GM13977 (cell line): Measurements from ENCODE around the gene CALHM2.

Source experiments
- DNase-seq: peaks from one replicate; pipeline ENCODE4 v3.0.0; 2012; ENCODE audit warnings: low spot score
- in situ Hi-C: fragments of 300-500 bp; cut with MboI; formaldehyde crosslinking; loops from one replicate; pipeline ENCODE4 v1.12.0; 2022; ENCODE audit warnings: low sequenced_read_pairs, low pct_unique_long_range_greater_than_20kb, mixed read lengths, inconsistent platforms; ENCODE audit not compliant: unreplicated experiment
- TF ChIP-seq, protein P1 (sequence below): IDR thresholded peaks from 2 replicates; pipeline ENCODE4 v1.5.1; 2012; ENCODE audit warnings: mild to moderate bottlenecking, control low read depth; ENCODE audit not compliant: insufficient read depth; ENCODE audit errors: extremely low read depth, missing control alignments

CALHM2 gene

DNA sequence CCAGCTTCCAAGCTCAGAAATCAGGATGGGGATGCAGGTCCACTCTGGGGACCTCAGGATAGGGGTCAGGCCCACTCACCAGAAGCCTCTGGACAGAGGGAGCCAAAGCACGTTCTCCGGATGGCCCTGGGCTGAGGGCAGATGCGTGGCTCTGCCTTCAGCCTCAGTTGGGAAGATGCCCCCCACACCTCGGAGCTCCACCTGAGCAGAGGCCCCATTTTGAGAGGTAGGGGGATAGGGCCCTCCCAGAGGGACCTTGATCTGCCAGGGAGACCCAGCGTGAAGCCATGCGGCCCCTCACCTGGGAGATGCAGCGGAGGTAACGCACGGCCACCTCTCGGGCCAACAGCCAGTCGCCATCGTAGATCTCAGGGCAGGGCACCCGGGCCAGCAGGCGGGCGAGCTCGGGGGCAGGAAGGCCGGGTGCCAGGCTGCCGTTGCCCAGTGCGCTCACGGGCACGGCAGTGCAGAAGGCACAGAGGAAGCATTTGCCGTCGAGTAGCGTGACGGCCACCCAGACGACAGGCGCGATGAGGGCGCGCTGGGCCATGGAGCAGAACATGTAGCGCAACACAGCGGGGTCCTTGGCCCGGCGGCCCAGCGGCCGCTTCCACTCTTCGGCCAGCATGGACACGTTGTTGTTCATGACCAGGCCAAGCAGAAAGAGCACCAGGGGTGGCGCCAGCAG is 5.9 kb upstream of the CALHM2 start:
- in situ Hi-C loops = no loop called here
- TF ChIP-seq, protein P1, sequence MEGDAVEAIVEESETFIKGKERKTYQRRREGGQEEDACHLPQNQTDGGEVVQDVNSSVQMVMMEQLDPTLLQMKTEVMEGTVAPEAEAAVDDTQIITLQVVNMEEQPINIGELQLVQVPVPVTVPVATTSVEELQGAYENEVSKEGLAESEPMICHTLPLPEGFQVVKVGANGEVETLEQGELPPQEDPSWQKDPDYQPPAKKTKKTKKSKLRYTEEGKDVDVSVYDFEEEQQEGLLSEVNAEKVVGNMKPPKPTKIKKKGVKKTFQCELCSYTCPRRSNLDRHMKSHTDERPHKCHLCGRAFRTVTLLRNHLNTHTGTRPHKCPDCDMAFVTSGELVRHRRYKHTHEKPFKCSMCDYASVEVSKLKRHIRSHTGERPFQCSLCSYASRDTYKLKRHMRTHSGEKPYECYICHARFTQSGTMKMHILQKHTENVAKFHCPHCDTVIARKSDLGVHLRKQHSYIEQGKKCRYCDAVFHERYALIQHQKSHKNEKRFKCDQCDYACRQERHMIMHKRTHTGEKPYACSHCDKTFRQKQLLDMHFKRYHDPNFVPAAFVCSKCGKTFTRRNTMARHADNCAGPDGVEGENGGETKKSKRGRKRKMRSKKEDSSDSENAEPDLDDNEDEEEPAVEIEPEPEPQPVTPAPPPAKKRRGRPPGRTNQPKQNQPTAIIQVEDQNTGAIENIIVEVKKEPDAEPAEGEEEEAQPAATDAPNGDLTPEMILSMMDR = no peak
- no peak for DNase-seq

DNA sequence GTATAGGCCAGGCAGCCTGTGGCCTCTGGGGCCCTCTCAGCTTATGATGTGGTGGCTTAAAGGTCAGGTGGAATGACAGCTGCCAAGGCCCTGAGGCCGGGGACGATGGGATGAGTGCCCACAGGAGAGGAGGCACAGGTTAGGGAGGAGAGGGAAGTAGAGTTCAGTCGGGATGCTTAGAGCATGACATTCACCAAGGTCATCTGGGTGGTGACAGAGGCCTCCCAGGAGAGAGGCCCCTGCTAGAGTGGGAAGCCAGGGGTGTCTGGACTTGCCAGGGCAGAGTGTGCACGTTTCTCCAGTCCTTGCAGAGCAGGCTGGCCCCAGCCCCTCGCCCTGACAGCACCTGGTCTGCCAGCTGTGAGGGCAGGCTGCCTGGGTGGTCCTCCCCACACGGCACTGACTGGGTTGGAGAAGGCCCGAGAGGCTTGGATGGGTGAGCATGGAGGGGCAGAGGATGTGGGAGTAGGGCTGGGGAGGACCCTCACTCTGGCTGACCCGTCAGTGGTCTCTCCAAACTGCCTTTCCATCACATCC is 5.1 kb upstream of the CALHM2 start:
- TF ChIP-seq, protein P1 = no peak
- in situ Hi-C loops = no loop called here
- no peak for DNase-seq

DNA sequence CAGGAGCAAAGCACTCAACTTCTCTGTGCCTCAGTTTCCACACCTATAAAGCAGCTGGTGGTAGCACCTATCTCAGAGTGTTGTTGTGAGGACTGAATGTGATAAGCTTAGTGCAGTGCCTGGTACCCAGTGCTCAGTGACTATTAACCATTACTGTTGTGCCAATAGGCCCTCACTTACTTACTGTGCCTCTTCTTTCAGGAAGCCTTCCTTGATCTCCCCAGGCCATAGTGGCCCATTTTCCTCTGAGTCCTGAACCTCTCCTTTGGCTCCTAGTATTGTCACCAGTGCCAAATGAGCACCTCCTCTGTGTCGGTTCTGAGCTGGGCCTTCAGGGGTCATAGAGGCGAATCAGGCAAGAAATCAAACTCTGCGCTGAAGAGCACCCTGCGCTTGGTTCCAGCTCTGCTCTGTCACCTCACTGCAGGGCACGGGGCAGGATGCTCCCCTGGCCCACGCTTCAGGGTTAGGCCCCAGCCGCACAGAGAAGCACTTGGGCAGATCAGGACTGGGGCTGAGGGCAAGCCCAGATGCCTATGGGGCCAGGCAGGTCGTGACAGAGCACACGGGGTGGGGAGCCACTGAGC is 4.0 kb upstream of the CALHM2 start:
- in situ Hi-C loops = no loop called here
- DNase-seq = no peak
- TF ChIP-seq, protein P1 = no peak

DNA sequence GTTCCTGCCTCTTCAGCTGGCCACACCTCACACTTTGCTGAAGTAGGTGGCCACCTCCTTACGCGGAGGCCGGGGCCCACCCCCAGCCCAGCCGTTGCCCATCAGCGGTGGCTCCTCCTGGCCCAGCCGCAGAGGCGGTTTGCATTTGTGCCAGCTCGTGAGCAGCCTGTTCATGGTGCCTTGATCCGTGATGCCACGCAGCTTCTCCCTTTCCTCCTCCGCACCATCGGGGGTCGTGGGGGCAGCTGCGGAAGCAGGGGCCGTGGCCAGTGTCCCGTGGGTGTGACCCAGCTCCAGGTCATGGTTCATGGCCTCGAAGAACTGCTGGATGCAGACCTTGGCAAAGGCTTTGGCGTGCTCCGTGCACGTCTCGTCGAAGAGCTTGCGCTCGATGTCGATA is 3.1 kb upstream of the CALHM2 start:
- DNase-seq = no peak
- in situ Hi-C loops = no loop called here
- TF ChIP-seq, protein P1 = no peak

DNA sequence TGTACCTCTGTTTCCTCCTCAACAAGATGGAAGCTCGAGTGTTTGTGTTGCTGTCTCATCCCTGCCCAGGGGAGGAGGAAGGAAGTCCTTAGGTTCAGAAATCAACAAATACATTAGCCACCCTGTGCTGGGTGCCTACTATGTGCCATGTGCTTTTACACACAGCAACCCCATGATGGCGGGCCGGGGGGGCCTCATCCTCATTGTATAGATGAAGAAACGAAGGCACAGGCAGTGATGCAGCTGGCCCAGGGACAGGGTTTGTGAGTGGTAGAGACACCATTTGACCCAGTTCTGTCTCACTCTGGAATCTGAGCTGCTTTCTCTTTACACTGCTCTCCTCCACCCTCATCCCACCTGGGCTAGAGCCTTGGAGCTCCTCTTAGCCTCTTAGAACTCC is 1.9 kb upstream of the CALHM2 start:
- in situ Hi-C loops = no loop called here
- TF ChIP-seq, protein P1 = no peak
- no peak for DNase-seq

DNA sequence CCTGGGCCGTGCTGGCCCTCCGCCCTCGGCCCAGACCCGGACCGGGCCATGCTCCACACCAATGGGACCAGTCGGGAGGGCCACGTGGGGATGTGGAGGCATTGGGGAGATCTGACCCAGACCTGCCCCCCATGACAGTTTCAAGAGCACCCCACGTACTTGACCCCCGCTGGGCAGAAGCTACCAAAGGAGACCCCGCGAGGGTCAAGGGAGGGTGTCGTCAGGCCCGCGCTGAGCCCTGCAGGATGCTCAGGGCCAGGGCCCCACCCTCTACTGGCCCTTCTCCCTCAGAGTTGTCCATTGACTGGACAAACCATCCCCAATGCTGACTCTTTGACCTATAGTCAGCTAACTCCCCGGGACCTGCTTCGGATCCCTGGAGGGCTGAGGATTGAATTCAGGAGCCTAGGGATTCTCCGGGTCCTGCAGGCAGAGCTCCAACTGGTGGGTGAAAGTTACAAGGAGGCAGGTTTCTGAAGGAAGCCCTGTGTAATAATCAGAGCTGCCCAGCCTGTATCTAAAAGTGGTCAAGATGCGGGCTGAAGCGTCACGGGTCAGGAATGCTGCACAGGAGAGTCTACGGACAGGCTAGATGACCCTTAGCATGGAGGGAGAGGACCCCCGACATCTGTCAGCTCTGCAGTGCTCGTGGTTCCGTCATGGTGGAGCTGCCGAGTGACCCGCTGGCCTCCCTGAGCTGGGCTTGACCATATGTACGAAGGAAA is 498 bp upstream of the CALHM2 start:
- in situ Hi-C loops = no loop called here
- TF ChIP-seq, protein P1 = no peak
- no peak for DNase-seq
